ENCODE measurements around the gene ANO9.

ANO9 gene

GRCh38 chr11:465896-466530 is 24.2 kb upstream of the ANO9 start:
- no peak overlapping the region for H3K4me3 ChIP-seq (replicated peaks; ENCODE audit: low read depth, low read length)
- no peak for TF ChIP-seq CTCF (IDR thresholded peaks at IDR 0.05; ENCODE audit: low read depth, low read length, missing control alignments)
- no peak for DNase-seq (ENCODE audit: extremely low read depth, low read depth)

GRCh38 chr11:464316-464715 is 22.5 kb upstream of the ANO9 start:
- no peak overlapping the region for H3K4me3 ChIP-seq (replicated peaks; ENCODE audit: low read depth, low read length)
- DNase-seq (ENCODE audit: extremely low read depth, low read depth) = no peak
- TF ChIP-seq CTCF (IDR thresholded peaks at IDR 0.05; ENCODE audit: low read depth, low read length, missing control alignments) = no peak

GRCh38 chr11:462107-462890 is 20.5 kb upstream of the ANO9 start:
- H3K4me3 ChIP-seq (replicated peaks; ENCODE audit: low read depth, low read length) = no peak overlapping the region
- no peak for DNase-seq (ENCODE audit: extremely low read depth, low read depth)
- no peak for TF ChIP-seq CTCF (IDR thresholded peaks at IDR 0.05; ENCODE audit: low read depth, low read length, missing control alignments)

- TF ChIP-seq CTCF (IDR thresholded peaks at IDR 0.05; ENCODE audit: low read depth, low read length, missing control alignments) = no peak
- no peak for DNase-seq (ENCODE audit: extremely low read depth, low read depth)
- no peak overlapping the region for H3K4me3 ChIP-seq (replicated peaks; ENCODE audit: low read depth, low read length)
These were observed 19.8 kb upstream of the ANO9 start for GRCh38 chr11:461626-462025.

- no peak for DNase-seq (ENCODE audit: extremely low read depth, low read depth)
- no peak overlapping the region for H3K4me3 ChIP-seq (replicated peaks; ENCODE audit: low read depth, low read length)
- no peak for TF ChIP-seq CTCF (IDR thresholded peaks at IDR 0.05; ENCODE audit: low read depth, low read length, missing control alignments)
These were observed 18.8 kb upstream of the ANO9 start for GRCh38 chr11:460331-461199.

GRCh38 chr11:459511-460220 is 17.9 kb upstream of the ANO9 start:
- no peak for TF ChIP-seq CTCF (IDR thresholded peaks at IDR 0.05; ENCODE audit: low read depth, low read length, missing control alignments)
- no peak overlapping the region for H3K4me3 ChIP-seq (replicated peaks; ENCODE audit: low read depth, low read length)
- no peak for DNase-seq (ENCODE audit: extremely low read depth, low read depth)

Data from HFF-Myc (cell line).